SH-SY5Y (cell line): ENCODE results near the gene NCOA3.

Experiments used
- GATA2 ChIP-seq: IDR thresholded peaks from 2 replicates; pipeline ENCODE4 v1.6.1; 2011; ENCODE audit warnings: mild to moderate bottlenecking, low read depth, low read length
- GATA3 ChIP-seq: IDR thresholded peaks from 2 replicates; pipeline ENCODE4 v1.6.1; 2011; ENCODE audit warnings: low read depth, mild to moderate bottlenecking, low read length, moderate library complexity

GRCh38 chr20:47501116-47501481, 588 bp upstream of the NCOA3 start:
- TF ChIP-seq GATA2 (no peak), GATA3 (no peak)
